Naive thymus-derived CD8-positive, alpha-beta T cell (primary cell): ENCODE measurements around the gene NCKAP5. TPM values are rescaled to one million over a fixed set of nuclear protein-coding genes. Genes with fewer than 3 reads are reported as not detected.

ENCODE experiments used
- ATAC-seq, 2 donors: fragments of 150-1000 bp; cut with Tn5 transposase in 1 of 2; sonication (Bioruptor Pico), chemical (Tn5 transposase) in 1 of 2; 1 replicate in 1 of 2; 2 replicates in 1 of 2; pipeline ENCODE4 v1.10.0; 2021; ENCODE audit warnings: mild to moderate bottlenecking in 2 of 2, moderate library complexity in 2 of 2
- POLR2A ChIA-PET: fragments of 350-600 bp; sonication (Branson Sonifier 250); formaldehyde crosslinking; loops from one replicate; lab custom pipeline; 2021; ENCODE audit warnings: antibody characterized with exemption; lab: Charles Lee
- DNase-seq, 10 donors: peaks; one replicate each; pipeline versions ENCODE4 v3.0.0 to v3.0.0-alpha.2; 2020 to 2022
- H3K27ac Mint-ChIP-seq, 10 donors: one replicate each; pipeline ENCODE4 v1.8.0; 2020 to 2022; ENCODE audit warnings: mild to moderate bottlenecking in 10 of 10, mixed read lengths in 10 of 10, moderate library complexity in 4 of 10, inconsistent platforms in 1 of 10
- H3K27me3 Mint-ChIP-seq, 5 donors: one replicate each; pipeline ENCODE4 v1.8.0; 2021 to 2022; ENCODE audit warnings: mixed read lengths in 5 of 5
- H3K36me3 Mint-ChIP-seq, 3 donors: one replicate each; pipeline ENCODE4 v1.8.0; 2020 to 2022; ENCODE audit warnings: mixed read lengths in 3 of 3, mild to moderate bottlenecking in 2 of 3, inconsistent platforms in 1 of 3
- H3K4me1 Mint-ChIP-seq, 4 donors: one replicate each; pipeline ENCODE4 v1.8.0; 2021 to 2022; ENCODE audit warnings: mixed read lengths in 4 of 4
- H3K4me3 Mint-ChIP-seq, 10 donors: one replicate each; pipeline ENCODE4 v1.8.0; 2020 to 2022; ENCODE audit warnings: mild to moderate bottlenecking in 10 of 10, mixed read lengths in 10 of 10, moderate library complexity in 6 of 10, inconsistent platforms in 1 of 10
- H3K9me3 Mint-ChIP-seq, 9 donors: one replicate each; pipeline ENCODE4 v1.8.0; 2020 to 2022; ENCODE audit warnings: mixed read lengths in 9 of 9, mild to moderate bottlenecking in 3 of 9, inconsistent platforms in 1 of 9, moderate library complexity in 1 of 9
- polyA plus RNA-seq, 3 donors: library from polyadenylated mRNA; unstranded; fragments of 300-500 nt; fragmentation: Illumina TruSeq; gene quantifications; one replicate each; pipeline ENCODE4 v1.2.3, GENCODE V29; 2021
- total RNA-seq, 8 experiments: library from RNA in 2 of 8; stranded (reverse) in 2 of 8; gene quantifications; one replicate each; pipeline ENCODE4 v1.2.3 and lab custom pipeline; 2021 to 2026

NCKAP5 gene
- total and polyA plus RNA-seq, 5 experiments from 2014 or later = not detected

- no peaks in the 10 kb centered on the region for H3K4me1 Mint-ChIP-seq
- H3K27me3 Mint-ChIP-seq = peaks cover 0 to 4% (median 0%) of the 10 kb centered on the region in 5 donors
- peaks cover 0 to 6% (median 0%) of the 10 kb centered on the region in 9 donors for H3K9me3 Mint-ChIP-seq
- H3K27ac Mint-ChIP-seq = no peak overlapping the region
- POLR2A ChIA-PET = no interaction called here
- no peaks in the 10 kb centered on the region for H3K36me3 Mint-ChIP-seq
- no peak overlapping the region for H3K4me3 Mint-ChIP-seq
- ATAC-seq = no peak
- DNase-seq = no peak
Observed at GRCh38 chr2:133123904-133124303, 444.4 kb downstream of the NCKAP5 start.

GRCh38 chr2:133123393-133123792 lies 444.9 kb downstream of the NCKAP5 start:
- ATAC-seq (no peak), DNase-seq (no peak)
- POLR2A ChIA-PET = no interaction called here
- no peaks in the 10 kb centered on the region for H3K36me3 Mint-ChIP-seq
- no peak overlapping the region for H3K27ac Mint-ChIP-seq
- peaks cover 0 to 4% (median 0%) of the 10 kb centered on the region in 5 donors for H3K27me3 Mint-ChIP-seq
- H3K4me3 Mint-ChIP-seq = no peak overlapping the region
- H3K4me1 Mint-ChIP-seq = no peaks in the 10 kb centered on the region
- H3K9me3 Mint-ChIP-seq = peaks cover 0 to 6% (median 0%) of the 10 kb centered on the region in 9 donors

GRCh38 chr2:133122529-133122928 lies 445.7 kb downstream of the NCKAP5 start:
- Mint-ChIP-seq H3K4me1 (no peaks in the 10 kb centered on the region), H3K36me3 (no peaks in the 10 kb centered on the region), H3K27me3 (peaks cover 0 to 4% (median 0%) of the 10 kb centered on the region in 5 donors), H3K4me3 (no peak overlapping the region), H3K9me3 (peaks cover 0 to 6% (median 0%) of the 10 kb centered on the region in 9 donors), H3K27ac (no peak overlapping the region)
- DNase-seq (no peak), ATAC-seq (no peak)
- POLR2A ChIA-PET = no interaction called here

GRCh38 chr2:133120310-133120709 lies 448.0 kb downstream of the NCKAP5 start:
- no peaks in the 10 kb centered on the region for H3K4me1 Mint-ChIP-seq
- no peaks in the 10 kb centered on the region for H3K27me3 Mint-ChIP-seq
- H3K4me3 Mint-ChIP-seq = no peak overlapping the region
- H3K36me3 Mint-ChIP-seq = no peaks in the 10 kb centered on the region
- POLR2A ChIA-PET = no interaction called here
- H3K27ac Mint-ChIP-seq = no peak overlapping the region
- DNase-seq (no peak), ATAC-seq (no peak)
- H3K9me3 Mint-ChIP-seq = peaks cover 0 to 6% (median 0%) of the 10 kb centered on the region in 9 donors

GRCh38 chr2:133110201-133110600 lies 458.1 kb downstream of the NCKAP5 start:
- peaks cover 0 to 3% (median 0%) of the 10 kb centered on the region in 5 donors for H3K27me3 Mint-ChIP-seq

GRCh38 chr2:133109772-133110171 lies 458.5 kb downstream of the NCKAP5 start:
- DNase-seq (no peak), ATAC-seq (no peak)
- H3K36me3 Mint-ChIP-seq = no peaks in the 10 kb centered on the region
- H3K27ac Mint-ChIP-seq = no peak overlapping the region
- no peaks in the 10 kb centered on the region for H3K4me1 Mint-ChIP-seq
- POLR2A ChIA-PET = no interaction called here
- H3K9me3 Mint-ChIP-seq = peaks cover 0 to 16% (median 2%) of the 10 kb centered on the region in 9 donors
- H3K27me3 Mint-ChIP-seq = peaks cover 0 to 3% (median 0%) of the 10 kb centered on the region in 5 donors
- H3K4me3 Mint-ChIP-seq = no peak overlapping the region

More at GRCh38 chr2:133110201-133110600, 458.1 kb downstream of the NCKAP5 start:
- ATAC-seq = no peak
- H3K27ac Mint-ChIP-seq = no peak overlapping the region
- H3K9me3 Mint-ChIP-seq = peaks cover 0 to 12% (median 2%) of the 10 kb centered on the region in 9 donors
- H3K4me1 Mint-ChIP-seq = no peaks in the 10 kb centered on the region
- H3K36me3 Mint-ChIP-seq = no peaks in the 10 kb centered on the region
- POLR2A ChIA-PET = no interaction called here
- no peak for DNase-seq
- H3K4me3 Mint-ChIP-seq = no peak overlapping the region

GRCh38 chr2:133107058-133107815 lies 461.0 kb downstream of the NCKAP5 start:
- no peak for ATAC-seq
- POLR2A ChIA-PET = no interaction called here
- H3K27ac Mint-ChIP-seq = no peak overlapping the region
- no peak for DNase-seq
- H3K27me3 Mint-ChIP-seq = peaks cover 0 to 3% (median 0%) of the 10 kb centered on the region in 5 donors
- H3K9me3 Mint-ChIP-seq = peaks cover 0 to 16% (median 2%) of the 10 kb centered on the region in 9 donors
- H3K4me1 Mint-ChIP-seq = no peaks in the 10 kb centered on the region
- H3K4me3 Mint-ChIP-seq = no peak overlapping the region
- H3K36me3 Mint-ChIP-seq = no peaks in the 10 kb centered on the region

- Mint-ChIP-seq H3K36me3 (no peaks in the 10 kb centered on the region), H3K27ac (no peak overlapping the region), H3K27me3 (peaks cover 0 to 3% (median 0%) of the 10 kb centered on the region in 5 donors), H3K4me3 (no peak overlapping the region), H3K9me3 (peaks cover 0 to 7% (median 2%) of the 10 kb centered on the region in 9 donors), H3K4me1 (no peaks in the 10 kb centered on the region)
- no peak for ATAC-seq
- POLR2A ChIA-PET = no interaction called here
- no peak for DNase-seq
Observed at GRCh38 chr2:133104871-133105270, 463.4 kb downstream of the NCKAP5 start.

- no peak overlapping the region for H3K27ac Mint-ChIP-seq
- no peak overlapping the region for H3K4me3 Mint-ChIP-seq
- H3K36me3 Mint-ChIP-seq = no peaks in the 10 kb centered on the region
- POLR2A ChIA-PET = no interaction called here
- H3K9me3 Mint-ChIP-seq = peaks cover 0 to 7% (median 3%) of the 10 kb centered on the region in 9 donors
- DNase-seq (no peak), ATAC-seq (no peak)
- no peaks in the 10 kb centered on the region for H3K4me1 Mint-ChIP-seq
- no peaks in the 10 kb centered on the region for H3K27me3 Mint-ChIP-seq
Observed at GRCh38 chr2:133098787-133099186, 469.5 kb downstream of the NCKAP5 start.

- Mint-ChIP-seq H3K27ac (no peak overlapping the region), H3K27me3 (no peaks in the 10 kb centered on the region), H3K36me3 (no peaks in the 10 kb centered on the region), H3K4me3 (no peak overlapping the region), H3K4me1 (no peaks in the 10 kb centered on the region), H3K9me3 (peaks cover 0 to 7% (median 3%) of the 10 kb centered on the region in 9 donors)
- no peak for ATAC-seq
- no peak for DNase-seq
- POLR2A ChIA-PET = no interaction called here
Observed at GRCh38 chr2:133097666-133098065, 470.6 kb downstream of the NCKAP5 start.

- peaks cover 0 to 9% (median 1%) of the 10 kb centered on the region in 9 donors for H3K9me3 Mint-ChIP-seq
- POLR2A ChIA-PET = no interaction called here
- H3K27me3 Mint-ChIP-seq = peaks cover 0 to 4% (median 0%) of the 10 kb centered on the region in 5 donors
- H3K4me3 Mint-ChIP-seq = no peak overlapping the region
- no peaks in the 10 kb centered on the region for H3K4me1 Mint-ChIP-seq
- H3K27ac Mint-ChIP-seq = no peak overlapping the region
- no peak for ATAC-seq
- H3K36me3 Mint-ChIP-seq = no peaks in the 10 kb centered on the region
- DNase-seq = no peak
Observed at GRCh38 chr2:133092571-133092970, 475.7 kb downstream of the NCKAP5 start.

- Mint-ChIP-seq H3K4me1 (no peaks in the 10 kb centered on the region), H3K9me3 (peaks cover 0 to 9% (median 0%) of the 10 kb centered on the region in 9 donors), H3K27me3 (peaks cover 0 to 4% (median 0%) of the 10 kb centered on the region in 5 donors), H3K27ac (no peak overlapping the region), H3K36me3 (no peaks in the 10 kb centered on the region), H3K4me3 (no peak overlapping the region)
- POLR2A ChIA-PET = no interaction called here
- DNase-seq (no peak), ATAC-seq (no peak)
Observed at GRCh38 chr2:133090358-133090757, 477.9 kb downstream of the NCKAP5 start.

- POLR2A ChIA-PET = no interaction called here
- Mint-ChIP-seq H3K9me3 (peaks cover 0 to 7% (median under 1%) of the 10 kb centered on the region in 9 donors), H3K4me3 (no peak overlapping the region), H3K4me1 (no peaks in the 10 kb centered on the region), H3K27me3 (peaks cover 0 to 4% (median 0%) of the 10 kb centered on the region in 5 donors), H3K36me3 (no peaks in the 10 kb centered on the region), H3K27ac (no peak overlapping the region)
- no peak for DNase-seq
- ATAC-seq = no peak
Observed at GRCh38 chr2:133086176-133086575, 482.1 kb downstream of the NCKAP5 start.
